Common myeloid progenitor, CD34-positive (primary cell): Measurements from ENCODE around the gene RABGGTA.
"Not testable (repeated sequence)": the region's sequence is repeated elsewhere in the genome, so short reads cannot be mapped to it uniquely, and the experiment has no call there.

Source experiments
- CTCF ChIA-PET: fragments of 350-600 bp; sonication (Branson Sonifier 250); formaldehyde crosslinking; loops from one replicate; lab custom pipeline; 2021; ENCODE audit warnings: antibody characterized with exemption; lab: Charles Lee
- POLR2A ChIA-PET: fragments of 350-600 bp; sonication (Branson Sonifier 250); formaldehyde crosslinking; loops from one replicate; lab custom pipeline; 2021; ENCODE audit warnings: antibody characterized with exemption; lab: Charles Lee
- DNase-seq, 3 donors: peaks; one replicate each; pipeline versions ENCODE4 v3.0.0 to v3.0.0-alpha.2; 2013
- H3K27ac ChIP-seq, 2 experiments: 1 replicate in 1 of 2; 2 replicates in 1 of 2; pipeline ENCODE4 v1.7.0; 2013; ENCODE audit warnings: inconsistent platforms in 2 of 2, low read length in 2 of 2, mild to moderate bottlenecking in 2 of 2, low read depth in 1 of 2, moderate library complexity in 1 of 2; ENCODE audit not compliant: severe bottlenecking in 2 of 2, insufficient read depth in 1 of 2, poor library complexity in 1 of 2
- H3K27me3 ChIP-seq, 5 experiments: replicated peaks in 2 of 5; 1 replicate in 3 of 5; 2 replicates in 2 of 5; pipeline versions ENCODE4 v1.6.1 to v1.7.0; 2013; ENCODE audit warnings: low read length in 4 of 5, mild to moderate bottlenecking in 2 of 5, moderate library complexity in 2 of 5, inconsistent platforms in 1 of 5; ENCODE audit not compliant: insufficient read depth in 5 of 5, control insufficient read depth in 4 of 5
- H3K36me3 ChIP-seq, 4 experiments: 1 replicate in 2 of 4; 2 replicates in 2 of 4; pipeline versions ENCODE4 v1.6.1 to v1.7.0; 2013; ENCODE audit warnings: low read length in 3 of 4, control low read depth in 1 of 4, mild to moderate bottlenecking in 1 of 4; ENCODE audit not compliant: control insufficient read depth in 4 of 4, insufficient read depth in 4 of 4
- H3K4me1 ChIP-seq, 4 experiments: 1 replicate in 3 of 4; 2 replicates in 1 of 4; pipeline versions ENCODE4 v1.6.1 to v1.7.1; 2013; ENCODE audit warnings: low read length in 3 of 4, mild to moderate bottlenecking in 3 of 4, control low read depth in 1 of 4, inconsistent platforms in 1 of 4, moderate library complexity in 1 of 4; ENCODE audit not compliant: control insufficient read depth in 4 of 4, insufficient read depth in 4 of 4; ENCODE audit errors: control extremely low read depth in 1 of 4
- H3K4me3 ChIP-seq, 7 experiments: 1 replicate in 4 of 7; 2 replicates in 3 of 7; pipeline versions ENCODE4 v1.5.1 to v1.7.0; 2013; ENCODE audit warnings: mild to moderate bottlenecking in 7 of 7, low read length in 6 of 7, moderate library complexity in 6 of 7, inconsistent platforms in 2 of 7, low read depth in 2 of 7, control low read depth in 1 of 7; ENCODE audit not compliant: insufficient read depth in 4 of 7, control insufficient read depth in 1 of 7; ENCODE audit errors: extremely low read depth in 1 of 7
- H3K9me3 ChIP-seq, 5 experiments: 1 replicate in 4 of 5; 2 replicates in 1 of 5; pipeline versions ENCODE4 v1.6.1 to v1.7.1; 2013; ENCODE audit warnings: low read length in 4 of 5, mild to moderate bottlenecking in 2 of 5, inconsistent platforms in 1 of 5, low read depth in 1 of 5, moderate library complexity in 1 of 5; ENCODE audit not compliant: control insufficient read depth in 4 of 5, insufficient read depth in 2 of 5; ENCODE audit errors: control extremely low read depth in 1 of 5
- WGBS: methylation state at CpG from one replicate; pipeline ENCODE4 v1.1.5; 2013; ENCODE audit not compliant: insufficient coverage; 5-methylcytosine and 5-hydroxymethylcytosine counted together

Gene RABGGTA

GRCh38 chr14:24219521-24219920, 51.9 kb downstream of the RABGGTA start:
- Histone ChIP-seq H3K27ac (no peak overlapping the region), H3K4me3 (no peak overlapping the region), H3K4me1 (peaks cover 0 to 18% (median 12%) of the 10 kb centered on the region in 4 experiments), H3K36me3 (peaks cover 0 to 15% (median 9%) of the 10 kb centered on the region in 4 experiments), H3K27me3 (no peaks in the 10 kb centered on the region), H3K9me3 (no peaks in the 10 kb centered on the region)
- WGBS = 100% methylated on average over 1 of the region's 3 CpGs
- DNase-seq = no peak
- ChIA-PET CTCF (interaction anchor here (0.9 to 2.3 kb wide), 6 partner anchors 9 to 79 kb away, joined by 3 to 4 read pairs (median 4); partner anchors contain the start of gene TINF2), POLR2A (no interaction called here)

GRCh38 chr14:24219080-24219479, 52.3 kb downstream of the RABGGTA start:
- ChIA-PET POLR2A (no interaction called here), CTCF (interaction anchor here (0.9 to 2.3 kb wide), 5 partner anchors 9 to 80 kb away, joined by 3 to 4 read pairs (median 4); partner anchors contain the start of gene TINF2)
- WGBS = 100% methylated on average over 1 of the region's 4 CpGs
- no peak for DNase-seq
- Histone ChIP-seq H3K4me1 (peaks cover 1 to 23% (median 14%) of the 10 kb centered on the region in 4 experiments), H3K27ac (no peak overlapping the region), H3K36me3 (peaks cover 0 to 17% (median 9%) of the 10 kb centered on the region in 4 experiments), H3K27me3 (no peaks in the 10 kb centered on the region), H3K9me3 (no peaks in the 10 kb centered on the region), H3K4me3 (no peak overlapping the region)

- H3K9me3 ChIP-seq, H3K27ac ChIP-seq, POLR2A ChIA-PET, H3K27me3 ChIP-seq, DNase-seq, H3K4me3 ChIP-seq: not testable (repeated sequence)
- CTCF ChIA-PET = interaction anchor here (0.9 to 3.4 kb wide), 7 partner anchors 16 to 91 kb away, joined by 3 to 31 read pairs (median 7); partner anchors contain the start of genes CIDEB, GMPR2, NEDD8 and TINF2
- no CpG with 5 or more reads among the region's 1 CpG for WGBS
- peaks cover 0 to 17% (median 9%) of the 10 kb centered on the region in 4 experiments for H3K36me3 ChIP-seq
- H3K4me1 ChIP-seq = peaks cover 7 to 33% (median 26%) of the 10 kb centered on the region in 4 experiments
Observed at GRCh38 chr14:24216876-24217275, 54.5 kb downstream of the RABGGTA start.

GRCh38 chr14:24216345-24216699, 55.1 kb downstream of the RABGGTA start:
- no CpG with 5 or more reads among the region's 2 CpGs for WGBS
- H3K27ac ChIP-seq = no peak overlapping the region
- H3K9me3 ChIP-seq = no peaks in the 10 kb centered on the region
- ChIA-PET POLR2A (interaction anchor here (0.8 kb wide), 1 partner anchor 26 kb away, joined by 3 read pairs; the partner anchor contains the start of gene TINF2), CTCF (interaction anchor here (0.8 to 3.4 kb wide), 18 partner anchors 9 to 149 kb away, joined by 3 to 31 read pairs (median 5); partner anchors contain the start of genes CIDEB, GMPR2, NEDD8 and RABGGTA)
- no peak for DNase-seq
- peaks cover 7 to 33% (median 26%) of the 10 kb centered on the region in 4 experiments for H3K4me1 ChIP-seq
- no peaks in the 10 kb centered on the region for H3K27me3 ChIP-seq
- peak overlapping the region in 3 of 7 experiments; percentile 99 for H3K4me3 ChIP-seq
- peaks cover 0 to 20% (median 10%) of the 10 kb centered on the region in 4 experiments for H3K36me3 ChIP-seq
